Astrocyte of the spinal cord (primary cell): Measurements from ENCODE around the gene ATP13A1.

Experiments used
- DNase-seq: peaks from one replicate; pipeline ENCODE4 v3.0.0; 2011; ENCODE audit warnings: low read depth, low spot score
- H3K4me3 ChIP-seq: 2 replicates; pipeline ENCODE4 v1.5.1; 2011; ENCODE audit warnings: low read depth, mild to moderate bottlenecking, low read length, moderate library complexity
- CTCF ChIP-seq: IDR thresholded peaks from 2 replicates; pipeline ENCODE4 v1.5.1; 2012; ENCODE audit warnings: low read depth, mild to moderate bottlenecking, low read length, inconsistent platforms
- in situ Hi-C: cut with HindIII; loops from 2 replicates; pipeline ENCODE4 v1.10.0; 2017; ENCODE audit warnings: low sequenced_read_pairs

ATP13A1 gene

DNA sequence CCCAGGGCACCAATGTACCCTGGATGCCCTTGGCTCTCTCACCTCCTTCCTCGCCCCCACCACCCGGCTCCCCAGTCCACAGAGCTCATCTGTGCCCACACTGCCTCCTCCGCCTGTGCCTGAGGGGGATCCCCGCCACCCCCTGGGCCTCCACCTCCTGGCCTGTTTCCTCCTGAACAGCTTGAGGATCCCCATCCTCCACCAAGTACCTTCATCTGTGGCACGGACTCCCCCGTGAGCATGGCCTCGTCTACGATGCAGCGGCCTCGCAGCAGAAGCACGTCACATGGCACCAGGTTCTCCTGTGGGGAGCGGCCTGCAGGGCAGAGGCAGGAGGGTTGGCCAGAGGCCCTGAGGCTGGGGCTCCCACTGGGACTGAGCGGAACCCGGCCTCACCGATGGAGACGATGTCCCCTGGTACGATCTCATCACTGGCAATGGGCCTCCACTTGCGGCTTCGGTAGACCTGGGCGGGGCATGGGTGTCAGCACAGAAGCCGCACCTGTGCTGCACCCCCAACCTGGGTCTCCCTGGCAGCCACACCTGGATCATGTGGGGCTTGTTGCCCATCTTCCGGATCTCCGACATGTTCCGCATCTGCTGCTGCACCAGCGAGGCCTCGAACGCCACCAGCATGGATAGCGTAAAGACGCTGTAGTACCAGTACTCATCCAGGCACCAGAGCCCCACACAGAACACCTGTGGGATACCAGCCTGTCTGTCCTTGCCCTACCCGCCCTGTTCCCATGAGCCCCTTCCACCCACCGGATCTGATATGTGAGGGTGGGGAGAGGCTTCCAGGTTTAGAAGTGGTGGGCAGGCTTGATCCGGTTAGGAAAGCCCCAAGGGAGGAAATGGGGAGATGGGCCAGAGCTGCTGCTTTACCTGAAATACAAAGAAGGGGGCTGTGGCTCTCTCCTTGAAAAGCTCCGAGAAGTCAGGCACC, 6.8 kb downstream of the ATP13A1 start:
- in situ Hi-C loops = no loop called here
- no peak for DNase-seq
- no peak overlapping the region for H3K4me3 ChIP-seq
- no peak for TF ChIP-seq CTCF

DNA sequence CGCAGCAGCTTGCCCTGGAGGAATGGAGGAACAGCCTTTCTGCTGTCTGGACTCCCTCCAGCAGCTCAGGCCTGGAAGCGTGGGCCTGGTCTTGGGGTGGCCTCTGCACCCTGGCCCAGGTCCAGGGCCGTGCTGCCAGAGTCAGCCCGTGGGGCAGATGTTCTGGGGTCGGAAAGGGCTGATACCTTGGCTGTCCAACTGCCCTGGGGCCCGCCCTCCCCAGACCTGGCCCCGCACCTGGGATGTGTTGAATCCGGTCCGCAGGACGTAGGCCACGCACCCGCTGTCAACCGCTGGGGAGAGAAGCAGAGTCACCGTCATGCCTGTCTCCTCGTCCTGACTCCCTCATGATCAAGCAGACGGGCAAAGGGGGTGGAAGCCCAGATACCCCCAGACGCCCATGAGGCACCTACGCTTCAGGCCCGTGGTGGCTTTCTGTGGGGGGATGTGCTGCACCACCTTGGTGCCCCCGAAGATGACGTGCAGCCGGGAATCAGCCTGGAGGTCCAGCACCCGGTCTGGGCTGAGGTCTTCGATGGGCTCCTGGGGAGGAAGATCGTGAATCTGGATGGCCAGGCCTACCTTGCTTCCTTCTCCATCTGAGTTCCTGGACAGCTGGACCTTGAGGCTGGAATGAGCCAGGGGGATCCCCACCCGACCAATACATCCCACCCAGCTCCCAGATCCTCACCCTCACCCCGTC, 7.7 kb downstream of the ATP13A1 start:
- DNase-seq = no peak
- no peak overlapping the region for H3K4me3 ChIP-seq
- no peak for TF ChIP-seq CTCF
- in situ Hi-C loops = no loop called here

- in situ Hi-C loops = no loop called here
- TF ChIP-seq CTCF = no peak
- no peak for DNase-seq
- H3K4me3 ChIP-seq = no peak overlapping the region
These were observed 8.4 kb downstream of the ATP13A1 start for GRCh38 chr19:19655051-19655594.

DNA sequence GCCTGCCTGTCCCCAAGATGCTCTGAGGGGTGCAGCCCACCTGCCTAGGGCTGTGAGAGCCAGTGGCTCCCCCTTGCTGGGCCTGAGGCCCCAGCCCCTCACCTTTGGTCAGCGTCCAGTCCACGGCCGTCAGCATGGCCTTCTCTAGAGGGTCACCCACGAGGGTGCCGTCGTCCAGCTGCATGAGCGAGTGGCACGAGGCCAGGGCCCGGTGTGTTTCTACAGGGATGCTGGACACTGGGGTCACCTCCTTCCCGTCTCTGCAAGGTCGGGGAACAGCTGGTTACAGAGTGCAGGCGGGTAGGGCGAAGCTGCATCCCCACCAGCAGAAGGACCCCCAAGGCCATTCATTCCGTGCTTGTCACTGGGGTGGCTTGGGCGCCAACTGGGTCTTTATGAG, 9.0 kb downstream of the ATP13A1 start:
- H3K4me3 ChIP-seq = no peak overlapping the region
- no peak for DNase-seq
- in situ Hi-C loops = no loop called here
- no peak for TF ChIP-seq CTCF

GRCh38 chr19:19653597-19654147, 9.8 kb downstream of the ATP13A1 start:
- TF ChIP-seq CTCF = no peak
- no peak overlapping the region for H3K4me3 ChIP-seq
- in situ Hi-C loops = no loop called here
- DNase-seq = no peak

GRCh38 chr19:19652482-19653295, 10.8 kb downstream of the ATP13A1 start:
- TF ChIP-seq CTCF = no peak
- H3K4me3 ChIP-seq = no peak overlapping the region
- in situ Hi-C loops = no loop called here
- DNase-seq = peak; percentile 8
